Activated CD4-positive, alpha-beta T cell treated with anti-CD3 and anti-CD28 coated beads for 1 hour (primary cell): ENCODE measurements around the gene EGFL8.
"Not testable (repeated sequence)": the region's sequence is repeated elsewhere in the genome, so short reads cannot be mapped to it uniquely, and the experiment has no call there.

Source experiments
- DNase-seq: peaks from one replicate; pipeline ENCODE4 v3.0.0-alpha.2; 2020

The EGFL8 gene

DNA sequence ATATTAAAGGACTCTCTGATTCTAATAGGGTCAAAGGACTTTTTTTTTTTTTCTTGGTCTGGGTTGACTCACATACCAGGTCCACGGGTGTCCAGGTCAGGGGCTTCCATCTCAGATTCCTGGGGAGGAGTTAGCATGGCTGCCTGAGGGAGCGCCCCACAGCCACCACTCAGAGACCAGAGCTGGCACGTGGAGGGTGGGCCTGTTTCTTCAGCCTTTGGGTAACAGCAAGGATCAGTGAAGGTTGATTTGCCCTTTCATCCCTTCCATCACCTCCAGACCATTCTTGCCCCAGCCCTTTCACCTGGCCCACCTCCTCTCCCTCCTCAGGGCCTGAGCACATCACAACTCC, 33.9 kb downstream of the EGFL8 start:
- no peak for DNase-seq

DNA sequence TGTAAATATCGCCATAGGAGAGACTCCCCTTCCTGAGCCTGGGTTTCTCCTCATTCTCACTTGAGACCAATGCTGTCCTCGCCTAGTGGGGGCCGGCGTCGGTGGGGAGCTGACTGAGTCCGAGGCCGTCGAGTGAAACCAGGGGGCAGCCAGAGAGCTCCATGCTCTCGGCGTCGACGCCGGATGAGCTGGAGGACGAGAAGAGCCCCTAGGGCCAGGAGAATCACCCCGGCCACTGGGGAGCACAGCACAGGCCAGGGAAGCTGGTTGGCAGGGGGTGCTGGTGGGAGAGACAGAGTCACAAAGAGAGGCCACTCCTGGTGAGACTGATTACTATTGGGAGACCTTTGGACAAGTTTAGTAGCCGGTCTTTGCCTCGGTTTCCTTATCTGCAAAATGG, 34.5 kb downstream of the EGFL8 start:
- DNase-seq = no peak

DNA sequence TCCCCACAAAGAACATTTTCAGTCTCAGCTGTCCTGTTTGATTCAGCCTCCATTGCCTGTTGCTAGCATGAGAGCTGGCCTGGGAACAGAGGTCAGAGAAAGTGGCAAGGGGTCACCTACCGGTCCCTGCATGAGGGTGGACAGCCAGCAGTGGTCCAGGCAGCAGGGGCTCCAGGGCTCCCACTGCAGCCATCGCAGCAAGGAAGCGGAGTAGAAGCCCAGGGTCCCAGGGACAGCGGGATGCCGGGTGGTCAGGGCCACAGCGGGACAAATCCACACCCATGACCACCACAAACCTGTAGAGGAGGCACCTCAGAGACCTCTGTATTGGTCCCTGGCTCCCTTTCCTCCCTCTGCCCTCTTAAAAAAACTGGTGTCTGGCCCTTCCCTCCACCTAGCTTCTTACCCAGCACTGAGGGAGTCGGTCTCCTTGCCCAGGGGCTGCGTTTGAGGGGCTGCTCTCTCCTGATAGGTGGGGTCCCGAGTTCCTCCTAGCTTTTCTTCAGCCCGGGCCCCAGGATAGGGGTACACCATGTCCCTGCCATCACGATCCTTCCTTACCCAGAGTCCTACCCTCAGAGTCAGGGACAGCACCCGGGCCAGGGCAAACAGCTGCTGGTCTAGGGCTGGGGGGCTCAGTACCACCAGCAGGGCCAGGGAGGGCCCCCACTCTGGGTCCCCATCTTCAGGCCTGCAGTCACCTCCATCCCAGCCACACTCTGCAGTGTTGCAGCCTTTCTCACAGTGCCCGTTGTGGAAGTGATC, 36.5 kb downstream of the EGFL8 start:
- DNase-seq = no peak

DNA sequence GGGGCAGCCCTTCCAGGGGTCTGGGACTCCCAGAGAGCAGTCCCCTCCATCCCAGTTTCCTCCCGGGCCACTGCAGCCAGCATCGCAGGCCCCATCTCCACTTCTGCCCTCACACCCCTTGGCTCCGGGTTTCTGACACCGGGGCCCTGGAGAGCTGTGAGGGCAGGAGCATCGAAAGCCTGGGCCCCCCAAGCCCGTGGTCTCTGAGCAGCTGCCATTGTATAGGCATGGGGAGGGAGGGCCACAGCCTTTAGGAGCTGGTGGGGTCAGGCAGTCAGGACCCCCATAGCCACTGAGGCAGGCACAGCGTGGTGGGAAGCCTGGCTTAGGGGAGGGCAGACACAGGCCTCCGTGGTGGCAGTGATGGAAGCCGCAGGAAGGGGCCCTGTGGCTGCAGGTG, 37.8 kb downstream of the EGFL8 start:
- DNase-seq = no peak

DNA sequence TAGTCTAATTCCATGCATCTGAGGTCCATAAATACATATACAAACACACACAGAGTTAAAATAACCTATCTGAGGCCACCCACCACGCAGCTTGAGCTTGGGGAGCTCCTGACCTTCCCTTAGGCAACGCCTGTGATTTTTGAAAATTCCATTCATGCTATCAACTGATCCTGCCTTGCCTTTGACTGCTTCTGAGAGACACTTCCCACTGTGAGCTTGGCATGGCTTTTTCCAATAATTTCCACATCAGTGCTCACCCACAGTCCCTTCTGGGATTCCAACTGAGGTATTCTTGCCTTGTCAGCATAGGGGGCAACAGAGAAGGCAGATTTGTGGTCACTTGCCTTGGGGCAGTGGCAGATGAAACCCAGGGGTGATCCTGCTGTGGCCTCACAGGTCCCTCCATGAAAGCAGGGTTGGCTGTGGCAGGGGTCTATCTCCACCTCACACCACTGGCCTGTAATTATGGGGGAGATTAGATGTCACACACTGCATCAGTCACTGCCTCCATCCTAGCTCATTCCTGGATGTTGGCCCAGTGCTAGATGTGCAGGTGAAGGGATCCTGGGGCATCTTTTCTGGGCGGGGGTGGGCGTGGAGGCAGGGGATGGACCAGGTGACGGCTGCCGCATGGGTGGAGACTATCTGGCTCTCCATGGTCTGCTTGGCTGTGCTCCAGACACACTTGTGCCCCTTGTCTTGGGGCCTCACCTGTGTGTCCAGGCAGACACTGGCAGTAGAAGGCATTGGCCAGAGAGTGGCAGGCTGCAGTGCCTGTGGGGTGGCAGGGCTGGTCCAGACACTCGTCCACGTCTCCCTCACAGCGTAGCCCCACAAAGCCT, 39.3 kb downstream of the EGFL8 start:
- DNase-seq = no peak

DNA sequence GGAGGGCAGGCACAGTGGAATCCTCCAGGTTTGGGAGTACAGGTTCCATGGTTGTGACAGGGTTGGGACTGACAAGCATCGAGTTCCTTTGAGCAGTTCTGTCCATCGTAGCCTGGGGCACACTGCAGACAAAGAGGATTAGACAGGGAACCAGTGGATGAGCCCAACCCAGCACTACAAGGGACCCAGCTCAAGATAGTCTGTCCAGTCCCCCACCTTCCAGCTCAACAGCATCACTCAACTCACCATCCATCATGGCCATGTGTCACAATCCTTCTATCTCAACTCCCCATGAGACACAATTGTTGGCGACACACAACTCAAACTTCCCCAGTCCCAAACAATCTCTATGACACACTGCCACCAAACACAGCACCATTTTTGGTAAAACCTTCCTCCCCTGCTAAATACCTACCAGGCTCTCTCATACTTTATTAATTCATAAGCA, 39.9 kb downstream of the EGFL8 start:
- DNase-seq = no peak

DNA sequence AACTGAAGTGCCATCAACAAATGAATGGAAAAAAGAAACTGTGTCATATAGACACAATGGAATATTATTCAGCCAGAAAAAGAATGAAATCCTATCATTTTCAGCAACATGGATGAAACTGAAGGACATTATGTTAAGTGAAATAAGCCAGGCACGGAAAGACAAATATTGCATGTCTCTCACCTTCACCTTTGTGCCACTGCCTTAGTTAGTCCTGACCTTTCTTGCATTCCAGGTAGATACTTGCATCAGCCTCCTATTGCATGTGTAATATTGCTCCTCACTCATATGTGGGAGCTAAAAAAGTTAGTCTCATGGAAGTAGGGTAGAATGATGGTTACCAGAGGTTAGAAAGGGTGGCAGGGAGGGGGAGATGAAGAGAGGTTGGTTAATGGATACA, 44.6 kb downstream of the EGFL8 start:
- DNase-seq = no peak

DNA sequence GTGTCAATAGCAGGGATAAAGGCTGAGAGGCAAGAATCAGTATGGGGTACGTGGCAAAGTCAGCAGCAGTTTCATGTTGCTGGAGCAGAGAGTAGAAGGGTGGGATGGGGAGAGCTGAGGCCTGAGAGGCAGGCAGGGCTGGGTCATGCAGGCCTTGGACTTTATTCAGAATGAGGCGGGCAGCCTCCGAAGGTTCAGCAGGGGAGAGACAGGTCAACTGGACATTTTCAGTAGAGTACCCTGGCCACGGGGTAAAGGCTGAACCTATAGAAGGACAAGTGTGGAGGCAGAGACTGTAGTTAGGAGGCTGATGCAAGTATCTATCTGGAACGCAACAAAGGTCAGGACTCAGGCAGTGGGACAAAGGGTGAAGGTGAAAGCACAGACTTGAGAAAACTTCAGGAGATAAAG, 45.8 kb downstream of the EGFL8 start:
- no peak for DNase-seq

DNA sequence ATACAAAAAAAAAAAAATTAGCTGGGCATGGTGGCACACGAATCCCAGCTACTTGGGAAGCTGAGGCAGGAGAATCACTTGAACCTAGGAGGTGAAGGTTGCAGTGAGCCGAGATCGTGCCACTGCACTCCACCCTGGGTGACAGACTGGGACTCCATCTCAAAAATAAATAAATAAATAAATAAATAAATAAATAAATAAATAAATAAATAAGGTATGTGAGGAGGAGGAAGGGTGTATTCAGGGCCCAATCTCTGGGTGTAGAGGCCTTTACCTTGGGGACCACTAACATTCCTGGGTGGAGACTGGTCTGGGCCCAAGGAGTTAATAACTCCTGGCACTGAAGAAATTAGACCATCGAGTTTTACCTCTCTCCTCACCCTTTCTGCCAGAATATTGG, 47.0 kb downstream of the EGFL8 start:
- not testable (repeated sequence) for DNase-seq

DNA sequence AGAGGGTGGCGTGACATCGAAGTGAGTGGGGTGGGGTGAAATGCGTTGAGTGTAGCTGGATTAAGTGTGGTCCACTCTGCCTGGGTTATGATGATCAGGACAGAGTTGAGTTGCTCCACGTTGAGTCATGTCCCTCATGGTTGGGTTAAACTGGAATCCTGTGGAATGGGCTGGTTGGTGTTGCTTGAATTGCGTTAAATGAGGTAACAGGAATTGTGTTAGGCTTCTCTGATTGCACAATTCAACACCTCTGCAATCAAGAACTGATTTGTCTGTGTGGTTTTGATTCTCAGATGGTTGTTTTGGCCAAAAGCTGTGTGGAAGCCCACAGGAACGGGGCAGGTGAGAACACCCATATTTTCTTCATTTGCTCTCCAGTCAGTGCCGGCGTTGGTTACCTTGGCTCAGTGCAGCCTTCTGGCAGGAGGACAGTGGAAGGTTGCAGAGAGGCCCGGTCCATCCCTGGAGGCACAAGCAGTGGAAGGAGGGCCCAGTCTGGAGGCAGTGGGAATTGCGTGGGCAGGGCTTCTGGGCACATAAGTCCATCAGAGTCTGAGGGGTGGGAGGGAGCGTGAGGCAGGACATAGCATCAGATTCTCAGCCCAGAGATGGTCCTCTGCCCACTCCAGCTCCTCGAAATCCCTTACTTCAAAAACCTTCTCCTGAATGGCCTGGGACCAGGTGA, 47.8 kb downstream of the EGFL8 start:
- no peak for DNase-seq

DNA sequence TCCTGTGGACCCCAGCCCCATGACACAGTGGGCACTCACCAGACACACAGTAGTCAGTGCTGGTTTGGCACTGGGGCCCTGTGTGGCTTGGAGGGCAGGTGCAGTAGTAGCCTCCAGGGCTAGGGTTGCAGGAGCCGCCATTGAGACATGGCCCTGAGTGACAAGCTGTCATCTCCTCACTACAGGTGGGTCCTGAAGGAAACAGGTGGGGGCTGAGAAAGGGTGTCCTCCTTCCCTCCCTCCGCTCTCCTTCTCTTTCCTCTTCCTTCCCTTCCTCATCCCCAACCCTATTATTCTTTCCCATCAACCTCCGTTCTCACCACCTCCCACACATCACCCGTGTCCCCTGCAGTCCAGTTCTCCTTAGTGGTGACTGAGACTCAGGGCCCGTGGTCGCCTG, 49.3 kb downstream of the EGFL8 start:
- DNase-seq = no peak

DNA sequence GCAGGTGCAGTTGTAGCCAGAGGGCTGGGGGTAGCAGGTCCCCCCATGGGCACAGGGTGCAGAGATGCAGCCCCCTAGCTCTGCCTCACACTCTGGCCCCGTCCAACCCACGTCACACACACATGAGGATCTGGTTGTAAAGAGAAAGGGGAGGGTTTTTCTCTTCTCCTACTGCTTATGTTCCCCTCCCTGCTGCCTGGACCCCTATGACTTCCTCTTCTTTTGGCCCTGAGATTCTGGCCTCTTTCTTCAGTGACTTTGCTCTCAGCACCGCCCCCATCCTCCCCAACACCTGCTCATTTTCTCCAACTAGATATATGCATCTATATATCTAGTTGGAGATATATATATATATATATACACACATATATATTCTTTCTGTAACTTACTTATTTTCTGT, 49.7 kb downstream of the EGFL8 start:
- no peak for DNase-seq

DNA sequence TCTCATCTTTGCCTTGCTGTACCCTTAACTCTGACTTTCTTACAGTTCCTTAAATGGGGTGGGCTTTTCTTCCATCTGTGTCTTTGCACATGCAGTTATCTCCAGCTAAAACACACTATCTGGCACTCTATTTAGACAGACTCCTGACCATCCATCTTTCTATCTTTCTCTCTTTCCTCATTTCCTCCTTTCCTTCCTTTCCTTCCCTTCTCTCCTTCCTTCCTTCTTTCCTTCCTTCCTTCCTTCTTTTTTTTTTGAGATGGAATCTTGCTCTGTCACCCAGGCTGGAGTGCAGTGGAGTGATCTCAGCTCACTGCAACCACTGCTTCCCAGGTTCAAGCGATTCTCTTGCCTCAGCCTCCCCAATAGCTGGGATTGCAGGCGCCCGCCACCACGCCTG, 51.2 kb downstream of the EGFL8 start:
- DNase-seq = no peak

DNA sequence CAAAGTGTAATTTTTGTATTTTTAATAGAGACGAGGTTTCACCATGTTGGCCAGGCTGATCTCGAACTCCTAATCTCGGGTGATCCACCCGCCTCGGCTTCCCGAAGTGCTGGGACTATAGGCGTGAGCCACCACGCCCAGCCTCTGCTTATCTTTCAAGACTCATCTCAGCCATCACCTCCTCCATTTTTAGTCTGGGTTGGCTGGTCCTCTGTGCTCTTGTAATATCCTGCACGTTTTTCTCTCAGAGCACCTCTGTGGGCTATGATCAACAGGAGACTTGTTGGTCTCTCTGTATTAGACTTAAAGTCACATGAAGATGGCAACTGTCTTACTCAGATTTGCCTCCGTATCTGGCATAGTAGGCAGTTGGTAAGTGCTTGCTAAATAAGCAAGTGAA, 51.9 kb downstream of the EGFL8 start:
- no peak for DNase-seq

DNA sequence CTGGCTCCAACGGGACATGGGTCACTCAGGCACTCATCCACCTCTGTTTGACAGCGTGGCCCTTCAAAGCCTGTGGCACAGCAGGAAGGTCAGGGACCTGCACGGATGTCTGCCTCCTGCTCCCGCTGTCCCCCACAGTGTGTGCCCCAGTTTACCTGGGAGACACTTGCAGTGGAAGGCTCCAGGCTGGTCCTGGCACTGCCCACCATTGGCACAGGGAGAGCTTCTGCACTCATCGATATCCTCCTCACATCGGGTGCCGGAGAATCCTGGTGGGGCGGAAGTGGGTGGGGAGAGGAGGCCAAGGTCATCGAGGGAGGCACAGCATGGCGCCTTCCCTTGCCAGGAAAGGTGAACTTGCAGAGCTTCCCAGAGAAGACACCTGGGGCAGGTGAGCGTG, 52.6 kb downstream of the EGFL8 start:
- DNase-seq = no peak
